ENCODE data around the gene P3R3URF.

P3R3URF gene

GRCh38 chr1:46181343-46182260 is 5.3 kb upstream of the P3R3URF start:
- H3K4me3 ChIP-seq (ENCODE audit: low read depth, low read length) = no peak overlapping the region
- TF ChIP-seq, protein P1, sequence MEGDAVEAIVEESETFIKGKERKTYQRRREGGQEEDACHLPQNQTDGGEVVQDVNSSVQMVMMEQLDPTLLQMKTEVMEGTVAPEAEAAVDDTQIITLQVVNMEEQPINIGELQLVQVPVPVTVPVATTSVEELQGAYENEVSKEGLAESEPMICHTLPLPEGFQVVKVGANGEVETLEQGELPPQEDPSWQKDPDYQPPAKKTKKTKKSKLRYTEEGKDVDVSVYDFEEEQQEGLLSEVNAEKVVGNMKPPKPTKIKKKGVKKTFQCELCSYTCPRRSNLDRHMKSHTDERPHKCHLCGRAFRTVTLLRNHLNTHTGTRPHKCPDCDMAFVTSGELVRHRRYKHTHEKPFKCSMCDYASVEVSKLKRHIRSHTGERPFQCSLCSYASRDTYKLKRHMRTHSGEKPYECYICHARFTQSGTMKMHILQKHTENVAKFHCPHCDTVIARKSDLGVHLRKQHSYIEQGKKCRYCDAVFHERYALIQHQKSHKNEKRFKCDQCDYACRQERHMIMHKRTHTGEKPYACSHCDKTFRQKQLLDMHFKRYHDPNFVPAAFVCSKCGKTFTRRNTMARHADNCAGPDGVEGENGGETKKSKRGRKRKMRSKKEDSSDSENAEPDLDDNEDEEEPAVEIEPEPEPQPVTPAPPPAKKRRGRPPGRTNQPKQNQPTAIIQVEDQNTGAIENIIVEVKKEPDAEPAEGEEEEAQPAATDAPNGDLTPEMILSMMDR (IDR thresholded peaks at IDR 0.05; ENCODE audit: low read depth, low read length) = no peak

DNA sequence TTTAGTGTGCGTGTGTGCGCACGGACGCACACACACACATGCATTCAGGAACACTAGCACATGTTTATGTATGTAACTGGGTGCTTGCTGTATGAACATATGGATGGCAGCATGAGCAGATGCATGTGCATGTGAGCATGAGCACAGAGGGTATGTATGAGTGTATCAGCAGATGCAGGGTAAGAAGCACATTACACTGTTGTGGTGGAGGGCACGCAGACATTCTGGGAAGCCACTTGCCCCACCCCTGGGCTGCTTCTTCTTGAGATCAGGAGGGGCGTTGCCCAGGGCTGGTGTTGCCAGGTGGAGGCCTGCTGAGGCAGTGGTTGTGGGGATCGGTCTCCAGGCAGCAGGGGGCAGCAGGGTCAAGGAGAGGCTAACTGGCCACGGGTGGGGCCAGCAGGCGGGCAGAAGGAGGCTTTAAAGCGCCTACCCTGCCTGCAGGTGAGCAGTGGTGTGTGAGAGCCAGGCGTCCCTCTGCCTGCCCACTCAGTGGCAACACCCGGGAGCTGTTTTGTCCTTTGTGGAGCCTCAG is 3.9 kb upstream of the P3R3URF start:
- TF ChIP-seq, protein P1 (IDR thresholded peaks at IDR 0.05; ENCODE audit: low read depth, low read length) = no peak

DNA sequence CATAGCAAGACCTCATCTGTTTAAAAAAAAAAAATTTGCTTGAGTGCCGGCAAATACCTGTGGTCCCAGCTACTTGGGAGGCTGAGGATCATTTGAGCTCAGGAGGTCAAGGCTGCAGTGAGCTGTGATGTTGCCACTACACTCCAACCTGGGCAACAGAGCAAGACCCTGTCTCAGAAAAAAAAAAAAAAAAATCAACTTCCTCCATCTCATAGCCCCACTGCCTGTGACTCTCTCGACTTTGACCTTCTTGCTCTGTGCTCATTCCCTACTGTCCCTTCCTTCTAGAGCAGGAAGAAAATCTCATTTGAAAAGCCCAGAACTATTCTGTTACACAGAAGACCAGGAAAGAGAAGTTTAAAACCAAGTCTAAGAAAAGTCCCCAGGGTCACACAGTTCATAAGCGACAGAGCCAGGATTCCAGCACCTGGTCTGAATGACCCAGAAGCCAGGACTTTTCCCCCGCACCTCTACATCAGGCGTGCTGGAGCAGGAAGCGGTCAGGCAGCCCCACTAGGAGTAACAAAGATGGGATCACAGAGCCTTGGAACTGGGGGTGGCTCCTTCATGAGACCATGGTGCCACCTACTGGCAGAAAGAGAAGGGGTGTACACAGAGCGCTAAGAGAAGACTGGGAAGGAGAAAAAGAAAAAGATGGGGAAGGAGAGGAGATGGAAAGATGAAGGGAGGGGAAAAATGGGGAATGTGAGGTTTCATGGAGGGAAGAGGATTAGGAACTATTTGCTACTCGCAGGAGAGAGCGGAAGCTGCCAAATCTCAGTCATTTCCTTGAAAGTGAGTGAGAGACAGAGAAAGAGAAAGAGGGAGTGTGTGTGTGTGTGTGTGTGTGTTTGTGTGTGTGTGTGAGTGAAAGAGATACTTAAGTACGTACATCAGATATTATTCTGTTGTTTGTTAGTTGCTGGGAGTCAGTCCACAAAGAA is 3.1 kb upstream of the P3R3URF start:
- TF ChIP-seq, protein P1 (IDR thresholded peaks at IDR 0.05; ENCODE audit: low read depth, low read length) = peak; percentile 91

More for the DNA sequence above, 3.9 kb upstream of the P3R3URF start:
- no peak overlapping the region for H3K4me3 ChIP-seq (ENCODE audit: low read depth, low read length)

GRCh38 chr1:46175243-46175642 is 1.0 kb downstream of the P3R3URF start:
- TF ChIP-seq, protein P1 (IDR thresholded peaks at IDR 0.05; ENCODE audit: low read depth, low read length) = no peak
- H3K4me3 ChIP-seq (ENCODE audit: low read depth, low read length) = no peak overlapping the region

More for the DNA sequence above, 3.1 kb upstream of the P3R3URF start:
- no peak overlapping the region for H3K4me3 ChIP-seq (ENCODE audit: low read depth, low read length)

- TF ChIP-seq, protein P1 (IDR thresholded peaks at IDR 0.05; ENCODE audit: low read depth, low read length) = no peak
- no peak within 1 kb of the TSS for H3K4me3 ChIP-seq (ENCODE audit: low read depth, low read length)
Observed at GRCh38 chr1:46174448-46175231, 1.6 kb downstream of the P3R3URF start, which contains the start of gene TSPAN1. Gene TSPAN1, plus strand, starts transcription at chr1:46175087. Its CDS starts 6,021 bp downstream, at chr1:46181108.

DNA sequence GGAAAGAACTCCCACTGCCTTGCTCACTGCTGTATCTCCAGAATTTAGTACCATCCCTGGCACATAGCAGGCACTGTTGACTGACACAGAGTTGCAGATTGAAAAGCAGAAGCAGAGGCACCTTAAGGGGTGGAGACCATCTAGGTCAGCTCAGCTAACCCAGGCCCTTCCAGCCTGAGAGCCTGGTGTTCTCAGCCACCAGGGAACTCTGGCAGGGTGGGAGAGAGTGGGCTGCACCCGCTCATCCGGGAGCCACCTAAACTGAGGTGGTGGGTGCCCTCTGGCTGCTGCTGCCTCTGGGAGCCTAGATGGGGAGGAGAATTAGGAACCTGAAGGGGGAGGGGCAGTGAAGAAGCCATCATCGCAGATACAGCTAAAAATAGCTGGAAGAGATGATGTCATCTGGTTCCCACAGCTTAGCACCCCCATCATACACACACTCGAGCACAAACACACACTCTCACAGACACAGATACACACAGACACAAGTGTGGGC is 2.9 kb downstream of the P3R3URF start:
- TF ChIP-seq, protein P1 (IDR thresholded peaks at IDR 0.05; ENCODE audit: low read depth, low read length) = no peak
- H3K4me3 ChIP-seq (ENCODE audit: low read depth, low read length) = no peak overlapping the region

All from WI38 (cell line).